Prostate gland (tissue), 2 donors: ENCODE measurements around the gene BECN2. TPM values are rescaled to one million over a fixed set of nuclear protein-coding genes. Genes with fewer than 3 reads are reported as not detected.

Source experiments
- DNase-seq: peaks from one replicate; pipeline ENCODE4 v3.0.0-alpha.2; 2019; ENCODE audit warnings: low spot score
- H3K27ac ChIP-seq, 2 donors: fragments of 200-600 bp; sonication (generic); 2 replicates each; pipeline ENCODE4 v1.5.1; 2017 to 2019
- H3K27me3 ChIP-seq: fragments of 200-600 bp; sonication (generic); replicated peaks from 2 replicates; pipeline ENCODE4 v1.5.1; 2019; ENCODE audit not compliant: insufficient read depth
- H3K36me3 ChIP-seq, 2 donors: fragments of 200-600 bp; sonication (generic); 1 replicate in 1 of 2; 2 replicates in 1 of 2; pipeline versions ENCODE4 v1.5.1 to v1.8.1; 2017 to 2019
- H3K4me1 ChIP-seq: fragments of 200-600 bp; sonication (generic); replicated peaks from 2 replicates; pipeline ENCODE4 v1.5.1; 2019
- H3K4me3 ChIP-seq, 2 donors: fragments of 200-600 bp; sonication (generic); 2 replicates each; pipeline ENCODE4 v1.5.1; 2017 to 2019
- H3K9me3 ChIP-seq: fragments of 200-600 bp; sonication (generic); 2 replicates; pipeline ENCODE4 v1.5.1; 2017
- CTCF ChIP-seq, 4 experiments: fragments of 200-600 bp in 2 of 4; fragments of 450-650 bp in 2 of 4; sonication (generic) in 2 of 4; IDR thresholded peaks; 1 replicate in 3 of 4; 2 replicates in 1 of 4; pipeline ENCODE4 v1.5.1; 2016 to 2019; ENCODE audit warnings: antibody characterized with exemption in 4 of 4, mild to moderate bottlenecking in 2 of 4, moderate library complexity in 2 of 4
- POLR2A ChIP-seq: fragments of 450-650 bp; IDR thresholded peaks from one replicate; pipeline ENCODE4 v1.6.1; 2016; ENCODE audit warnings: antibody characterized with exemption, mild to moderate bottlenecking
- POLR2AphosphoS5 ChIP-seq: sonication (generic); formaldehyde crosslinking; IDR thresholded peaks from one replicate; pipeline ENCODE4 v1.6.1; 2017; ENCODE audit warnings: antibody characterized with exemption
- WGBS: methylation state at CpG from one replicate; pipeline ENCODE4 v1.1.5; 2018; 5-methylcytosine and 5-hydroxymethylcytosine counted together
- intact Hi-C: fragments of 100-400 bp; cut with DNase I; formaldehyde crosslinking; loops from one replicate; pipeline ENCODE4 v1.14.2; 2022
- total RNA-seq, 2 donors: library from RNA; depleted of rRNA; stranded (reverse); fragments of >200 nt; gene quantifications; one replicate each; pipeline ENCODE4 v1.1.0, GENCODE V29; 2016

BECN2 gene
- total RNA-seq, 2 donors from 2014 or later: not detected

- Histone ChIP-seq H3K4me1 (no peaks in the 10 kb centered on the region), H3K4me3 (no peak overlapping the region), H3K27me3 (no peaks in the 10 kb centered on the region), H3K36me3 (no peaks in the 10 kb centered on the region), H3K9me3 (no peaks in the 10 kb centered on the region), H3K27ac (no peak overlapping the region)
- DNase-seq: no peak
- WGBS: 78% methylated on average over 10 of the region's 10 CpGs
- TF ChIP-seq CTCF (IDR thresholded peaks at IDR 0.05): no peak
- no peak for TF ChIP-seq POLR2AphosphoS5
- TF ChIP-seq POLR2A: no peak
- intact Hi-C loops: no loop called here
These were observed 33.3 kb upstream of the BECN2 start for GRCh38 chr1:241924080-241924808.

- TF ChIP-seq POLR2AphosphoS5: no peak
- no peak for TF ChIP-seq CTCF (IDR thresholded peaks at IDR 0.05)
- TF ChIP-seq POLR2A: no peak
- Histone ChIP-seq H3K36me3 (no peaks in the 10 kb centered on the region), H3K4me1 (no peaks in the 10 kb centered on the region), H3K27me3 (no peaks in the 10 kb centered on the region), H3K27ac (no peak overlapping the region), H3K9me3 (no peaks in the 10 kb centered on the region), H3K4me3 (no peak overlapping the region)
- 83% methylated on average over 5 of the region's 5 CpGs for WGBS
- DNase-seq: no peak
- intact Hi-C loops: no loop called here
These were observed 31.4 kb upstream of the BECN2 start for GRCh38 chr1:241926141-241926540.

DNA sequence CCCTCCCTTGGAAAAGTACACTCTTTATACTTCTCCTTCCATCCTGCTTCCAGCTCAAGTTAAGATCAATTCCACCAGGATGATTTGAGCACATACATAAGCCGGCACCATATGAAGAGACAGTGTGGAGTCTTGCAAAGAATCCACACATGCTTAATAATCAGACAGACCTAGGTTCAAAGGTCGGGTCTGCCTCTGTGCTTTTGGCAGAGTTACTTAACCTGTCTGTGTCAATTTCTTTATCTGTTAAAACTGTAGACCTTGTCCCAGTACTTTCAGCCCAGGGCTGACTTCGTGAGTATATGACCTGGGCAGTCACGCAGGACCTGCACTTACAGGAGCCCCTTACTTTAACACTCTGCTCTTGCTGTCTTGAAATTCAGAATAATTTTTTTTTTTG lies 30.2 kb upstream of the BECN2 start:
- WGBS: 69% methylated on average over 4 of the region's 4 CpGs
- no peaks in the 10 kb centered on the region for H3K4me1 ChIP-seq
- intact Hi-C loops: no loop called here
- DNase-seq: no peak
- no peak for TF ChIP-seq POLR2AphosphoS5
- TF ChIP-seq CTCF (IDR thresholded peaks at IDR 0.05): no peak
- TF ChIP-seq POLR2A: no peak
- no peaks in the 10 kb centered on the region for H3K27me3 ChIP-seq
- H3K4me3 ChIP-seq: no peak overlapping the region
- H3K27ac ChIP-seq: no peak overlapping the region
- no peaks in the 10 kb centered on the region for H3K9me3 ChIP-seq
- H3K36me3 ChIP-seq: no peaks in the 10 kb centered on the region

DNA sequence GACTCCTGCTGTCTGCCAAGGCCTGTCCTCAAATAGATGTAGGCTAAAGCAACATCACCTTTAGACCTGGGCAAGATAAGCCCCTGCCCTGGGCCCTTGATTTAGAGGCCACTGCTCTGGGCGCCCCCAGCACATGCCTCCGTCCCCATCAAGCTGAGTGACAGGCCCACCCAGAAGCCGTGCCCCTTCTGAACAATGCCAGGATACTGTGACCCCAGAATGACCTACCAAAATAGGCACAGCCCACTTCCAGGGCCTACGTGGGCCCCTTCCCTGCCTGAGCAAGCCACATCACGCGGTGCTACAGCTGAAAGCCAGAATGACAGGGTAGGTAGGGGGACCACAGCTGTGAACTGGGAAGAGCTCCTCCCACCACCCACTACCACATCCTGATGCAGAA lies 24.7 kb upstream of the BECN2 start:
- no peak for TF ChIP-seq POLR2AphosphoS5
- TF ChIP-seq CTCF (IDR thresholded peaks at IDR 0.05): no peak
- no peak for TF ChIP-seq POLR2A
- H3K27ac ChIP-seq: no peak overlapping the region
- no peaks in the 10 kb centered on the region for H3K27me3 ChIP-seq
- WGBS: 52% methylated on average over 6 of the region's 6 CpGs
- H3K4me3 ChIP-seq: no peak overlapping the region
- no peaks in the 10 kb centered on the region for H3K36me3 ChIP-seq
- DNase-seq: no peak
- no peaks in the 10 kb centered on the region for H3K9me3 ChIP-seq
- intact Hi-C loops: no loop called here
- H3K4me1 ChIP-seq: no peaks in the 10 kb centered on the region

DNA sequence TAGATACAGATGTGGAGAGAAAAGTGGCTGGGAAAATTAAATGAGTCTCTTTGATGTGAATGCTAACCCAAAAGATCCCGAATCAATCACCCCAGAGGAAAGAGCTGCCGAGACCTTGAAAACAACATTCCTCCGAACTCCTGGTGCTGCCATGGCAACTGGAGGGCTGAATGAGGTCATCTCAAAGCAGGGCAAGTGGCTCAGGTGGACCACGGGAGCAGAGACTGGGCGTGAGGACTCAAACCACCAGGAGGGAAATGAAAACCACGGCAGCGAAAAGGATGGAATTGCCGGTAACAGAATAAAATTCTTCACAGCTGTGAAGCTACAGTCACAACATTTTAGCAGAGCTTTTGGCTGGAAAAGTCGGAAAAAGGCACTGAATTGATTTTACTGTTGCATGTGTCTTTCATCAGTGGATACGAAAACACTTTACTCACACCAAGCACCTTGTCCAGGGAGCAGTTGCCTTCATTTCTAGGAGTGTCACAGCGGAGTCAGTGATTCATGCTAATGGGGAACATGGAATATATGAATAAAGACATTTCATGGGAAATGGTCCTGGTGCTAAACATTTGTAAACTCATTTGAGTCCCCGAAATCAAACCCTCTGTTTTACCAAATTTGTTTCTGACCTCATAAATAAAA lies 23.2 kb upstream of the BECN2 start:
- TF ChIP-seq POLR2AphosphoS5 (no peak), CTCF (IDR thresholded peaks at IDR 0.05) (no peak), POLR2A (no peak)
- WGBS: 43% methylated on average over 12 of the region's 12 CpGs
- DNase-seq: no peak
- no peaks in the 10 kb centered on the region for H3K27me3 ChIP-seq
- H3K4me1 ChIP-seq: no peaks in the 10 kb centered on the region
- H3K27ac ChIP-seq: no peak overlapping the region
- H3K36me3 ChIP-seq: no peaks in the 10 kb centered on the region
- H3K4me3 ChIP-seq: no peak overlapping the region
- intact Hi-C loops: no loop called here
- H3K9me3 ChIP-seq: no peaks in the 10 kb centered on the region
